Stomach (tissue), 4 donors: ENCODE data around the gene LILRA6.

Experiments
- EP300 ChIP-seq: sonication (generic); formaldehyde crosslinking; IDR thresholded peaks from one replicate; pipeline ENCODE4 v1.6.1; 2017; ENCODE audit warnings: antibody characterized with exemption
- POLR2A ChIP-seq, 4 donors: fragments of 450-650 bp; IDR thresholded peaks; one replicate each; pipeline ENCODE4 v1.6.1; 2016; ENCODE audit warnings: antibody characterized with exemption in 4 of 4, control low read depth in 2 of 4, mild to moderate bottlenecking in 1 of 4, moderate library complexity in 1 of 4
- POLR2AphosphoS5 ChIP-seq, 3 donors: sonication (generic); formaldehyde crosslinking; IDR thresholded peaks; one replicate each; pipeline ENCODE4 v1.6.1; 2016; ENCODE audit warnings: antibody characterized with exemption in 3 of 3
- TF ChIP-seq, protein P1 (sequence below), 7 experiments: fragments of 450-650 bp in 4 of 7; fragments of 200-600 bp in 3 of 7; sonication (generic) in 3 of 7; IDR thresholded peaks; one replicate each; pipeline ENCODE4 v1.5.1; 2016 to 2019; ENCODE audit warnings: antibody characterized with exemption in 7 of 7, control low read depth in 2 of 7, mild to moderate bottlenecking in 1 of 7

DNA sequence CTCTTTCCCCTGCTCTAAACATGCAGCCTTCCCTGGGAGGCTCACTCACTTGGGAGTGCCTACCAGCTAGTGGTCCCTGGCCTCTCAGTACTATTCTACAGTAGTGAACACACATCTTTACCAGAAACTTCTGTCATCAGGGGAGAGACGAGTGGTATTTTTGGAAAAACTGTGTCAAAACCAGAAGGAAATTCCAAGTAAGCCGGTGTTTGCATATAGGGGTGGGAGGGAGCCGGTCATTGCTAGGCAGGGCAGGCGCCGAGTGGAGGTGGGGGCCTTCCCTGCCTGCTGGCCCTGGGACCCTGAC, 35.0 kb downstream of the LILRA6 start:
- no peak for TF ChIP-seq POLR2A (IDR thresholded peaks at IDR 0.05)
- TF ChIP-seq, protein P1, sequence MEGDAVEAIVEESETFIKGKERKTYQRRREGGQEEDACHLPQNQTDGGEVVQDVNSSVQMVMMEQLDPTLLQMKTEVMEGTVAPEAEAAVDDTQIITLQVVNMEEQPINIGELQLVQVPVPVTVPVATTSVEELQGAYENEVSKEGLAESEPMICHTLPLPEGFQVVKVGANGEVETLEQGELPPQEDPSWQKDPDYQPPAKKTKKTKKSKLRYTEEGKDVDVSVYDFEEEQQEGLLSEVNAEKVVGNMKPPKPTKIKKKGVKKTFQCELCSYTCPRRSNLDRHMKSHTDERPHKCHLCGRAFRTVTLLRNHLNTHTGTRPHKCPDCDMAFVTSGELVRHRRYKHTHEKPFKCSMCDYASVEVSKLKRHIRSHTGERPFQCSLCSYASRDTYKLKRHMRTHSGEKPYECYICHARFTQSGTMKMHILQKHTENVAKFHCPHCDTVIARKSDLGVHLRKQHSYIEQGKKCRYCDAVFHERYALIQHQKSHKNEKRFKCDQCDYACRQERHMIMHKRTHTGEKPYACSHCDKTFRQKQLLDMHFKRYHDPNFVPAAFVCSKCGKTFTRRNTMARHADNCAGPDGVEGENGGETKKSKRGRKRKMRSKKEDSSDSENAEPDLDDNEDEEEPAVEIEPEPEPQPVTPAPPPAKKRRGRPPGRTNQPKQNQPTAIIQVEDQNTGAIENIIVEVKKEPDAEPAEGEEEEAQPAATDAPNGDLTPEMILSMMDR (IDR thresholded peaks at IDR 0.05), result no peak
- no peak for TF ChIP-seq EP300
- no peak for TF ChIP-seq POLR2AphosphoS5 (IDR thresholded peaks at IDR 0.05)
